OCI-LY3 (cell line): ENCODE data around the gene SUGP2.

Experiments used
- CTCF ChIP-seq: fragments of 200-600, 300-600 bp; sonication (generic); IDR thresholded peaks from 2 replicates; pipeline ENCODE4 v1.5.1; 2014; ENCODE audit warnings: antibody characterized with exemption, low read length, low read depth
- EZH2phosphoT487 ChIP-seq: fragments of 200-600 bp; shearing (Covaris generic); IDR thresholded peaks from 2 replicates; pipeline ENCODE4 v1.6.1; 2018; ENCODE audit warnings: antibody characterized with exemption, mixed run types, low read depth

GRCh38 chr19:19056636-19057275, 23.4 kb upstream of the SUGP2 start:
- TF ChIP-seq EZH2phosphoT487 (no peak), CTCF (no peak)
